SU-DHL-6 (cell line): ENCODE data around the gene SORCS2.

ENCODE experiments used
- H2AFZ ChIP-seq: fragments of 200-600 bp; sonication (generic); 2 replicates; pipeline ENCODE4 v1.6.1; 2014; ENCODE audit warnings: low read depth, mild to moderate bottlenecking, moderate library complexity, mixed read lengths, antibody characterized with exemption, low read length; ENCODE audit not compliant: severe bottlenecking
- H3F3A ChIP-seq: fragments of 200-600 bp; shearing (Covaris generic); 2 replicates; pipeline ENCODE4 v1.6.0; 2016; ENCODE audit warnings: antibody characterized with exemption, mild to moderate bottlenecking; ENCODE audit not compliant: insufficient read depth
- H3K27ac ChIP-seq: fragments of 200-600 bp; sonication (generic); 2 replicates; pipeline ENCODE4 v1.5.1; 2016; ENCODE audit warnings: low read depth, mild to moderate bottlenecking, low read length, moderate library complexity, mixed read lengths
- H3K27me3 ChIP-seq: fragments of 200-600 bp; sonication (generic), shearing (Covaris generic); 2 replicates; pipeline ENCODE4 v1.6.0; 2014; ENCODE audit warnings: mild to moderate bottlenecking, low read length
- H3K36me3 ChIP-seq: fragments of 200-600 bp; sonication (generic); 2 replicates; pipeline ENCODE4 v1.6.1; 2014; ENCODE audit warnings: mild to moderate bottlenecking, low read length, mixed read lengths
- H3K4me2 ChIP-seq: fragments of 300-600, 200-600 bp; shearing (Covaris generic), sonication (generic); 2 replicates; pipeline ENCODE4 v1.6.0; 2014; ENCODE audit warnings: low read length, low read depth, mild to moderate bottlenecking; ENCODE audit not compliant: poor library complexity, severe bottlenecking
- H3K4me3 ChIP-seq: fragments of 200-600 bp; sonication (generic); 2 replicates; pipeline ENCODE4 v1.5.1; 2014; ENCODE audit warnings: antibody characterized with exemption, low read length, mild to moderate bottlenecking, mixed read lengths; ENCODE audit not compliant: insufficient read depth, poor library complexity, severe bottlenecking
- H3K79me2 ChIP-seq: fragments of 200-600 bp; sonication (generic); 2 replicates; pipeline ENCODE4 v1.6.1; 2014; ENCODE audit warnings: mild to moderate bottlenecking, low read length, moderate library complexity; ENCODE audit not compliant: insufficient read depth
- H3K9ac ChIP-seq: fragments of 200-600 bp; sonication (generic); 2 replicates; pipeline ENCODE4 v1.7.0; 2014; ENCODE audit warnings: mild to moderate bottlenecking, low read length
- H3K9me2 ChIP-seq: fragments of 200-600 bp; sonication (generic); replicated peaks from 2 replicates; pipeline ENCODE4 v1.6.1; 2014; ENCODE audit warnings: low read length; ENCODE audit not compliant: insufficient read depth
- H3K9me3 ChIP-seq: fragments of 200-600 bp; sonication (generic); 2 replicates; pipeline ENCODE4 v1.6.1; 2014; ENCODE audit warnings: low read length, mixed read lengths; ENCODE audit not compliant: insufficient read depth
- H4K20me1 ChIP-seq: fragments of 200-600 bp; sonication (generic); 2 replicates; pipeline ENCODE4 v1.6.1; 2014; ENCODE audit warnings: low read depth, mild to moderate bottlenecking, antibody characterized with exemption, low read length, moderate library complexity, mixed read lengths
- CTCF ChIP-seq: fragments of 200-600 bp; sonication (generic); IDR thresholded peaks from one replicate; pipeline ENCODE4 v1.5.1; 2017; ENCODE audit warnings: antibody characterized with exemption, mild to moderate bottlenecking, low read length, moderate library complexity; ENCODE audit not compliant: insufficient read depth, poor library complexity, severe bottlenecking
- EZH2phosphoT487 ChIP-seq: fragments of 200-600 bp; sonication (generic), shearing (Covaris generic); conservative IDR thresholded peaks from 2 replicates; pipeline ENCODE4 v1.6.1; 2018; ENCODE audit warnings: mild to moderate bottlenecking, antibody characterized with exemption, low read length, moderate library complexity, mixed read lengths

Gene SORCS2

GRCh38 chr4:7713757-7714156, 521.4 kb downstream of the SORCS2 start:
- no peaks in the 10 kb centered on the region for H3K9me3 ChIP-seq
- no peaks in the 10 kb centered on the region for H3K36me3 ChIP-seq
- H4K20me1 ChIP-seq = no peaks in the 10 kb centered on the region
- no peaks in the 10 kb centered on the region for H3K9me2 ChIP-seq
- no peak overlapping the region for H3K9ac ChIP-seq
- no peaks in the 10 kb centered on the region for H3K27me3 ChIP-seq
- no peak overlapping the region for H3K27ac ChIP-seq
- no peaks in the 10 kb centered on the region for H3K79me2 ChIP-seq
- H3K4me3 ChIP-seq = no peak overlapping the region
- no peak overlapping the region for H2AFZ ChIP-seq
- H3F3A ChIP-seq = no peaks in the 10 kb centered on the region
- H3K4me2 ChIP-seq = no peak overlapping the region
- TF ChIP-seq EZH2phosphoT487 = no peak

- Histone ChIP-seq H3K27ac (no peak overlapping the region), H3K9me3 (no peaks in the 10 kb centered on the region), H3K4me3 (no peak overlapping the region), H3K36me3 (no peaks in the 10 kb centered on the region), H3K9ac (no peak overlapping the region), H3K27me3 (no peaks in the 10 kb centered on the region), H3K4me2 (no peak overlapping the region), H3K79me2 (no peaks in the 10 kb centered on the region), H4K20me1 (no peaks in the 10 kb centered on the region), H3K9me2 (no peaks in the 10 kb centered on the region), H3F3A (no peaks in the 10 kb centered on the region), H2AFZ (no peak overlapping the region)
- TF ChIP-seq CTCF (no peak), EZH2phosphoT487 (no peak)
Observed at GRCh38 chr4:7714176-7714575, 521.8 kb downstream of the SORCS2 start.

GRCh38 chr4:7714738-7715137, 522.4 kb downstream of the SORCS2 start:
- Histone ChIP-seq H3K27ac (no peak overlapping the region), H4K20me1 (no peaks in the 10 kb centered on the region), H3K4me3 (no peak overlapping the region), H3K9ac (no peak overlapping the region), H3K79me2 (no peaks in the 10 kb centered on the region), H2AFZ (no peak overlapping the region), H3K4me2 (no peak overlapping the region), H3K36me3 (no peaks in the 10 kb centered on the region), H3K9me3 (no peaks in the 10 kb centered on the region), H3F3A (no peaks in the 10 kb centered on the region), H3K9me2 (no peaks in the 10 kb centered on the region), H3K27me3 (no peaks in the 10 kb centered on the region)
- TF ChIP-seq EZH2phosphoT487 = no peak
- TF ChIP-seq CTCF = no peak

- no peak overlapping the region for H2AFZ ChIP-seq
Observed at GRCh38 chr4:7715271-7716009, 523.1 kb downstream of the SORCS2 start.

More at GRCh38 chr4:7715271-7716009, 523.1 kb downstream of the SORCS2 start:
- Histone ChIP-seq H3K36me3 (no peaks in the 10 kb centered on the region), H3K9me2 (no peaks in the 10 kb centered on the region), H4K20me1 (no peaks in the 10 kb centered on the region), H3K4me2 (no peak overlapping the region), H3F3A (no peaks in the 10 kb centered on the region), H3K9ac (no peak overlapping the region), H3K27ac (no peak overlapping the region), H3K27me3 (no peaks in the 10 kb centered on the region), H3K4me3 (no peak overlapping the region), H3K79me2 (no peaks in the 10 kb centered on the region), H3K9me3 (no peaks in the 10 kb centered on the region)
- TF ChIP-seq CTCF (no peak), EZH2phosphoT487 (no peak)
